Psoas muscle (tissue), 8 donors: Measurements from ENCODE around the gene TAS2R50. TPM values are rescaled to one million over a fixed set of nuclear protein-coding genes. Genes with fewer than 3 reads are reported as not detected.

Experiments
- ATAC-seq, 4 donors: fragments of 200-7000 bp; cut with Tn5 transposase; one replicate each; pipeline ENCODE4 v1.9.1; 2020; ENCODE audit warnings: moderate library complexity in 3 of 4, mild to moderate bottlenecking in 2 of 4
- DNase-seq, 2 donors: peaks; one replicate each; pipeline ENCODE4 v3.0.0-alpha.2; 2020
- H3K27ac ChIP-seq: fragments of 200-600 bp; one replicate; pipeline ENCODE4 v1.8.0; 2022
- H3K27me3 ChIP-seq, 3 donors: fragments of 200-600 bp in 1 of 3; one replicate each; pipeline versions ENCODE4 v1.6.1 to v1.8.0; 2013 to 2022; ENCODE audit warnings: low read length in 2 of 3, mild to moderate bottlenecking in 2 of 3, moderate library complexity in 1 of 3; ENCODE audit not compliant: insufficient read depth in 3 of 3
- H3K36me3 ChIP-seq, 2 donors: fragments of 200-600 bp in 1 of 2; one replicate each; pipeline versions ENCODE4 v1.6.1 to v1.8.0; 2013 to 2022; ENCODE audit warnings: low read depth in 1 of 2, mild to moderate bottlenecking in 1 of 2, moderate library complexity in 1 of 2; ENCODE audit not compliant: insufficient read depth in 1 of 2
- H3K4me1 ChIP-seq: fragments of 200-600 bp; one replicate; pipeline ENCODE4 v1.8.0; 2022
- H3K4me3 ChIP-seq: fragments of 200-600 bp; one replicate; pipeline ENCODE4 v1.8.0; 2022; ENCODE audit warnings: mild to moderate bottlenecking
- H3K9me3 ChIP-seq: fragments of 200-600 bp; one replicate; pipeline ENCODE4 v1.8.0; 2022
- WGBS, 3 donors: extraction: QIAGEN DNeasy Blood & Tissue Kit; methylation state at CpG; one replicate each; pipeline versions ENCODE4 v1.1.6 to v1.1.7; 2013; 5-methylcytosine and 5-hydroxymethylcytosine counted together
- intact Hi-C, 2 donors: fragments of 100-400 bp; cut with DNase I; formaldehyde crosslinking; loops; one replicate each; pipeline versions ENCODE4 v1.11.0 to v1.14.2; 2022
- polyA plus RNA-seq, 3 donors: library from polyadenylated mRNA; stranded (reverse); fragments of 200-250 nt; gene quantifications; one replicate each; pipeline ENCODE4 v1.2.3, GENCODE V29; 2013
- total RNA-seq, 4 donors: library from RNA; stranded (reverse); fragmentation: NEBNext Ultra II Directional in 2 of 4; extraction: Animal tissue kit (Norgen Biotek cat#: 25700) in 2 of 4; gene quantifications; one replicate each; pipeline versions ENCODE4 v1.2.1 to v1.2.4, GENCODE V29; 2021 to 2023
- TF ChIP-seq, protein P1 (sequence below): fragments of 200-600 bp; IDR thresholded peaks from one replicate; pipeline ENCODE4 v1.8.0; 2022; ENCODE audit warnings: antibody characterized with exemption
- donor health status: healthy with polysubstance abuse.
- donor health status: DM: no; HTN: no; CAD: no; lungs with moderate emphysema.
- donor health status: Bipolar disorder and iron deficiency.
- donor health status: healthy.
- donor health status: DM: yes; HTN: yes; CAD: no.
- donor health status: DM: no; HTN: no; CAD: no.
- donor health status: DM: no; HTN: no; CAD: no.
- donor health status: DM: yes; HTN: yes; CAD: no.

TAS2R50 gene
- total and polyA plus RNA-seq, 7 donors, result 0.14 to 0.99 (median 0.34) TPM; not detected in 3

- 73 to 91% (median 83%) methylated on average over 1 of the region's 1 CpG for WGBS, 3 donors
- TF ChIP-seq, protein P1, sequence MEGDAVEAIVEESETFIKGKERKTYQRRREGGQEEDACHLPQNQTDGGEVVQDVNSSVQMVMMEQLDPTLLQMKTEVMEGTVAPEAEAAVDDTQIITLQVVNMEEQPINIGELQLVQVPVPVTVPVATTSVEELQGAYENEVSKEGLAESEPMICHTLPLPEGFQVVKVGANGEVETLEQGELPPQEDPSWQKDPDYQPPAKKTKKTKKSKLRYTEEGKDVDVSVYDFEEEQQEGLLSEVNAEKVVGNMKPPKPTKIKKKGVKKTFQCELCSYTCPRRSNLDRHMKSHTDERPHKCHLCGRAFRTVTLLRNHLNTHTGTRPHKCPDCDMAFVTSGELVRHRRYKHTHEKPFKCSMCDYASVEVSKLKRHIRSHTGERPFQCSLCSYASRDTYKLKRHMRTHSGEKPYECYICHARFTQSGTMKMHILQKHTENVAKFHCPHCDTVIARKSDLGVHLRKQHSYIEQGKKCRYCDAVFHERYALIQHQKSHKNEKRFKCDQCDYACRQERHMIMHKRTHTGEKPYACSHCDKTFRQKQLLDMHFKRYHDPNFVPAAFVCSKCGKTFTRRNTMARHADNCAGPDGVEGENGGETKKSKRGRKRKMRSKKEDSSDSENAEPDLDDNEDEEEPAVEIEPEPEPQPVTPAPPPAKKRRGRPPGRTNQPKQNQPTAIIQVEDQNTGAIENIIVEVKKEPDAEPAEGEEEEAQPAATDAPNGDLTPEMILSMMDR, result no peak
- Histone ChIP-seq H3K4me3 (no peak within 1 kb of the TSS), H3K4me1 (no peaks in the 10 kb centered on the region), H3K36me3 (peaks cover 0 to 3% of the 10 kb centered on the region in 2 donors), H3K27ac (no peak within 1 kb of the TSS), H3K9me3 (no peaks in the 10 kb centered on the region), H3K27me3 (no peaks in the 10 kb centered on the region)
- no peak for ATAC-seq
- intact Hi-C loops, result no loop called here
- DNase-seq, result no peak
These were observed 35.8 kb upstream of the TAS2R50 start, which contains the start of gene TAS2R19 for GRCh38 chr12:11022520-11022919. Gene TAS2R19, minus strand, starts transcription at chr12:11022620. Its CDS starts 49 bp downstream, at chr12:11022571.

- no peak for ATAC-seq
- DNase-seq, result no peak
- H3K9me3 ChIP-seq, result no peaks in the 10 kb centered on the region
- H3K27me3 ChIP-seq, result no peaks in the 10 kb centered on the region
- intact Hi-C loops, result no loop called here
- no peak overlapping the region for H3K4me3 ChIP-seq
- H3K4me1 ChIP-seq, result no peaks in the 10 kb centered on the region
- 89 to 100% (median 100%) methylated on average over 1 of the region's 1 CpG for WGBS, 3 donors
- TF ChIP-seq, protein P1, result no peak
- no peak overlapping the region for H3K27ac ChIP-seq
- peaks cover 0 to 3% of the 10 kb centered on the region in 2 donors for H3K36me3 ChIP-seq
These were observed 30.2 kb upstream of the TAS2R50 start for GRCh38 chr12:11016937-11017336.

GRCh38 chr12:11015775-11016430, 29.2 kb upstream of the TAS2R50 start:
- intact Hi-C loops, result no loop called here
- no peaks in the 10 kb centered on the region for H3K4me1 ChIP-seq
- ATAC-seq, result no peak
- no peak overlapping the region for H3K27ac ChIP-seq
- 89 to 94% (median 92%) methylated on average over 4 of the region's 4 CpGs for WGBS, 3 donors
- no peaks in the 10 kb centered on the region for H3K36me3 ChIP-seq
- DNase-seq, result no peak
- H3K27me3 ChIP-seq, result no peaks in the 10 kb centered on the region
- H3K9me3 ChIP-seq, result no peaks in the 10 kb centered on the region
- TF ChIP-seq, protein P1, result no peak
- H3K4me3 ChIP-seq, result no peak overlapping the region

DNA sequence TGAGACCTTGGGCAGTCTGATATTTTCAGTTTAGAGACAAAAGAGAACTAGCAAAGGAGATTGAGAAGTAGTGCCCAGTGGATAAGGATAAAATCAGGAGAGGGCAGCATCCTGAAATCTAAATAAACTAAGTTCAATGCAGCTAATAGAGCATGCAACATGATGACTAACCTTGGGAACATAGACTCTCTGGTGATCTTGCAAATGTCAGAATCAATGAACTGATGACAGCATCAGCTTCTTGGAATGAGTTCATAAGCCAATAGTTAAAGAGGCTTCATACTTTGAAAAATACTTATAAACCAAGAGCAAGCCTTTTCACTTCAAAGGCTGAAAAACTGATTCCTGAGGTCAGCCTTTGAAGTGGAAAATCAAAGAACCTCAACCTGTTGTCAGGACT, 27.5 kb upstream of the TAS2R50 start:
- no peaks in the 10 kb centered on the region for H3K27me3 ChIP-seq
- DNase-seq, result no peak
- no peaks in the 10 kb centered on the region for H3K36me3 ChIP-seq
- H3K9me3 ChIP-seq, result no peaks in the 10 kb centered on the region
- TF ChIP-seq, protein P1, result no peak
- ATAC-seq, result no peak
- intact Hi-C loops, result no loop called here
- no peak overlapping the region for H3K4me3 ChIP-seq
- no peak overlapping the region for H3K27ac ChIP-seq
- H3K4me1 ChIP-seq, result no peaks in the 10 kb centered on the region

DNA sequence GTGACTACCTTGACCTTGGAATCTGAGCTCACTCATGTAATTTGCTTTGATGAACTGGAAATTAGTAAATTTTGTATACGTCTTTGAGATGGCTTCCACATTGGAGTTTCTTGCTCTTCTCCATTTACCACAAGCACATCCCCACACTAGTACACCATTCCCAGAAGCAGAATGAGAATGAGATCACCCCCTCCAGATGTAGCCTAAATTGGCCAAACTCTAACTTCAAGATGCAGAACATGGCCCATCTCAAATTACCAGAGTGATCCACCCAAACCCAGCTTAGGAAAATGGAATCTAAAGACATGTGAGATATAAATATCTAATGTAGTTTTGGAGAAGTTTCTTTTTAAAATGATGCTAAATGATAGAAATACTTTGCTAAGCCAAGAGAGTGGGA, 20.9 kb upstream of the TAS2R50 start:
- ATAC-seq, result no peak
- 96 to 100% (median 100%) methylated on average over 1 of the region's 1 CpG for WGBS, 3 donors
- no peak for DNase-seq
- Histone ChIP-seq H3K27me3 (no peaks in the 10 kb centered on the region), H3K36me3 (no peaks in the 10 kb centered on the region), H3K4me3 (no peak overlapping the region), H3K9me3 (no peaks in the 10 kb centered on the region), H3K4me1 (no peaks in the 10 kb centered on the region), H3K27ac (no peak overlapping the region)
- TF ChIP-seq, protein P1, result no peak
- intact Hi-C loops, result loop anchor here in 1 of 2 donors (5.0 kb wide), 1 partner anchor 1170 kb away; no protein-coding TSS in a partner anchor
